DMS 273 (cell line): ENCODE measurements around the gene LENG9.
A peak's percentile ranks its signal among the peaks of the same experiment; 100 is the strongest.
"Not testable (repeated sequence)": the region's sequence is repeated elsewhere in the genome, so short reads cannot be mapped to it uniquely, and the experiment has no call there.

ENCODE experiments used
- DNase-seq: peaks from one replicate; lab custom pipeline; 2025; ENCODE audit not compliant: unreplicated experiment; lab: John Stamatoyannopoulos, UW

LENG9 gene

DNA sequence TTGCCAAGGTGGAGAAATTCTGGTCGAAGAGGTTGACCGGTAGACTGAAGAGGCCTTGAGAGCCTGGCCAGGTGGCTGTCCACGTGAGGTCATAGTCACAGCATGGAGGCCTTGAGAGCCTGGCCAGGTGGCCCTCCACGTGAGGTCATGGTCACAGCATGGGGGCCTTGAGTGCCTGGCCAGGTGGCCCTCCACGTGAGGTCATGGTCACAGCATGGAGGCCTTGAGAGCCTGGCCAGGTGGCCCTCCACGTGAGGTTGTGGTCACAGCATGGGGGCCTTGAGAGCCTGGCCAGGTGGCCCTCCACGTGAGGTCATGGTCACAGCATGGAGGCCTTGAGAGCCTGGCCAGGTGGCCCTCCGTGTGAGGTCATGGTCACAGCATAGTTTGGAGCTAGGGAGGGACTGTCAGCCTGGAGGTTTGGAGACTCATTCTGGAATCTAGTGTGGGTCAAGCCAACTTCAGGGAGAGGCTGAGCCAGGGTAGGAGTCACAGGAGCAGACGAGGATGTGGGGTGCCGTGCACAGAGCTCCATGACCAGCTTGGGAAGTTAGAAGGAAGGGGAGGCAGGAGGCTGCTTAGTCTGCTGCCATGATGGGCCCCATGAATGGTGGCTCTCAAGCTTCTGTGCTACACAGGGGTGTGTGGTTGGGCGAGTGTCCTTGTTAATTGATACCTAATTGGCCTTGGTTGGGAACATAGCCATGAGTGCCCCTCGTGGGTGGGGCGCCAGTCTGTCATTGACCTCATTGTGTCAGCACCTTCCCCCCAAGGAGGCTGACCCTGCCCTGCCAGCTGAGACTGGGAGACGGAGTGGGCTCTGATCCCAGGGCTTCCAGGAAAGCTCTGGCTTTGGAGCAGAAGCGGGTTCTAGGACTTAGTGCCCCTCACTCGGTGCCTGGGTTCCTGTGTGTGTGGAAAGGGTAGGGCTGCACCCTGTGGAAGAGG lies 4.0 kb downstream of the LENG9 start:
- DNase-seq = no peak

DNA sequence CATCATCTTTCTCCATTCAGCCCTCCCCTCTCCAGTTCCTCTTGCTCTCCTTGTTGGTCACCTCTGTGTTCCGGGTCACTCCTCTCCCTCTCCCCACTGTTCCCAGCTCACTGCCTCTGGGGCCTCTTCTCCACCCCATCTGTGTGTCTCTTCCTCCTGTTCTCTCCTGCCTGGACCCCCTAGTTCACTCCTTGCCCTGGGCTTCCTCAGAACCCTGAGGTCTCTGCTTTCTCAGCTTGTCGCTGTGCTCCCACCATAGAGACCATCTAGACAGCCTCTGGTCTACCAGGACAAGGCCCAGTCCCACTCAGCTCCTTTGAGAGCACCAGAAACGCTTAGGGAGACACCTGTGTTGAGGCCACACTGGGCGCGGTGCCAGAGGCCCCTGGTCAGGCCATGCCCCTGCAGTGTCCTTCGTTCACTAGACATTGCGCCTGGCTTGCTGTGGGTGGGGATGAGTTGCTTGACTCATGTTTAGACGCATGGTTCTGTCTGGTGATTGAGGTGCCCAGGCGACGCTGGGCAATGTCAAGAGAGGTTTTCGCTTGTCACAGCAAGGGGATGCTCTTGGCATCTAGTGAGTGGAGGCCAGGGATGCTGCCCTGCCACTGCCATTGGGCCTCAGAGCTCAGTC lies 4.8 kb downstream of the LENG9 start:
- DNase-seq = no peak

DNA sequence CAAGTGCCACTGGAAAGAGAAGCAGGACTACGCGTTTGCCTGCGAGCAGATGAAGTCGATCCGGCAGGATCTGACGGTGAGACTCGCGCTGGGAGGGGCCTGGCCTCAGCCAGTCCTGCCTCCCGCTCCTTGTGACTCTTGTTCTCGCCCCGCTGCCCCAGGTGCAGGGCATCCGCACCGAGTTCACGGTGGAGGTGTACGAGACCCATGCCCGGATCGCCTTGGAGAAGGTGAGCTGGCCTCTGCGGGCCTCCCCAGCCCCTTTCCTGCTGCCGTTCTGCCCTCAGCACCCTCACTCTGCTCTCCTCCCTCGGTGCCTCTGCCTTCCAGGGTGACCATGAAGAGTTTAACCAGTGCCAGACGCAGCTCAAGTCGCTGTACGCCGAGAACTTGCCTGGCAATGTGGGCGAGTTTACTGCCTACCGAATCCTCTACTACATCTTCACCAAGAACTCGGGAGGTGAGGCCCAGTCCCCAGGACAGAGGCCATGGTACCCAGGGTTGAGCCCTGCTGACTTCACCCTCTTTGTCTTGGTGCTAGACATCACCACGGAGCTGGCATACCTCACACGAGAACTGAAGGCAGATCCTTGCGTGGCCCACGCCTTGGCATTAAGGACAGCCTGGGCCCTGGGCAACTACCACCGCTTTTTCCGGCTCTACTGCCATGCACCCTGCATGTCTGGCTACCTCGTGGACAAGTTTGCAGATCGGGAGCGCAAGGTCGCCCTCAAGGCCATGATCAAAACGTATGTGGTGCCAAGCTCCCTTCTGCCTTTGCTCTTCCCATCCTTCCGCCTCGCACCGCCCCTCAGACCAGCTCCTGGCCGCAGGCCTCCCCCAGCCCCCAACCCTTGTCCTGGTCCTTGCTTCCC lies 5.6 kb downstream of the LENG9 start:
- no peak for DNase-seq

GRCh38 chr19:54456423-54457373 lies 6.9 kb downstream of the LENG9 start:
- DNase-seq = no peak

GRCh38 chr19:54455786-54456422 lies 7.7 kb downstream of the LENG9 start:
- DNase-seq = no peak

GRCh38 chr19:54454781-54455675 lies 8.6 kb downstream of the LENG9 start:
- no peak for DNase-seq

DNA sequence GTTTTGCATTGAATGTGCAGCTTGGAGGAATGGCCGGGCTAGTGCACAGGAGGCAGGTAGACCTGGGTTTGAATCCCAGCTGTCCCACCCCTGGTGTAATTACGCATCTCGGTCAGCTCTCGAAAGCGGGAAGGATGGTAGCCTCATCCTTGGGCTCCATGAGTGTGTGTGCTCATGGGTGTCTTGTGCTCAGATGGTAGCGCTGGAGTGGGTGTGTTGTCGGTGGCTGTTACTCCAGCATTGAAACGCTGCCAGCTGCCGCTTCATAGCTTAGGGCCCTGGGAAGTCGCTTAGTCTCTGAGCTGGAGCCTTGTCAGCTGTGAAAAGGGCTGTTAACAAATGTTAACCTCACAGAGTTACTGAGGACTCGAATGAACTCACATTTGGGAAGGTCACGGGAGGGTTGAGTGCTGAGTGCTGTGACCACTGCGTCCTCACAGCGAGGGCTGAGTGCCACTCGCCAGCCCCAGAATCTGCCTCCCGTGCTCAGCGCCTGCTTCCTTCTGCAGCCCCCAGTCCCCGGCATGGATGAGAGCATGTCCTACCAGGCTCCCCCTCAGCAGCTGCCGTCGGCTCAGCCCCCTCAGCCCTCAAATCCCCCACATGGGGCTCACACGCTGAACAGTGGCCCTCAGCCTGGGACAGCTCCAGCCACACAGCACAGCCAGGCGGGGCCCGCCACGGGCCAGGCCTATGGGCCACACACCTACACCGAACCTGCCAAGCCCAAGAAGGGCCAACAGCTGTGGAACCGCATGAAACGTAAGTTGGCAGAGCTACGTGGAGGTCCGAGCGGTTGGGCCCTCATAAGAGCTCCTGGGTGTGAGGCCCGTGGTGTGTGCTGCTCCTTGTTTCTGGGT lies 9.4 kb downstream of the LENG9 start:
- DNase-seq = no peak

- DNase-seq = no peak
Observed at GRCh38 chr19:54452626-54453025, 11.0 kb downstream of the LENG9 start.

DNA sequence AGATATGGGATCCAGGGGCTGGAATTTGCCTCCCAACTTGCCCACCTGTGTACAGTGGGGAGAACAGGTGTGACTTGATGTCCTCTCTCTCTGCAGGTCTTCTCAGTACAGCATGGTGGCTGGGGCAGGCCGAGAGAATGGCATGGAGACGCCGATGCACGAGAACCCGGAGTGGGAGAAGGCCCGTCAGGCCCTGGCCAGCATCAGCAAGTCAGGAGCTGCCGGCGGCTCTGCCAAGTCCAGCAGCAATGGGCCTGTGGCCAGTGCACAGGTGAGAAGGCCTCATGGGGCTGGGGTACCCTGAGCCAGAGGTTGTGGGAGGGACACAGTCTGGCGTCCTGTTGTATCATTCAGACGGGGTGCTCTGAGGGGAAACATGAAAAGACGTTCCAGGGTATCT lies 11.6 kb downstream of the LENG9 start:
- no peak for DNase-seq

- no peak for DNase-seq
Observed at GRCh38 chr19:54451331-54451871, 12.2 kb downstream of the LENG9 start.

GRCh38 chr19:54449701-54450069 lies 13.9 kb downstream of the LENG9 start:
- peak; percentile 64 for DNase-seq

GRCh38 chr19:54448774-54449700 lies 14.5 kb downstream of the LENG9 start, which contains the start of gene LENG8:
TSS of gene LENG8 (plus strand) at chr19:54449199. CDS start at chr19:54451345, 2,146 bp downstream.
- peak; percentile 98 for DNase-seq

DNA sequence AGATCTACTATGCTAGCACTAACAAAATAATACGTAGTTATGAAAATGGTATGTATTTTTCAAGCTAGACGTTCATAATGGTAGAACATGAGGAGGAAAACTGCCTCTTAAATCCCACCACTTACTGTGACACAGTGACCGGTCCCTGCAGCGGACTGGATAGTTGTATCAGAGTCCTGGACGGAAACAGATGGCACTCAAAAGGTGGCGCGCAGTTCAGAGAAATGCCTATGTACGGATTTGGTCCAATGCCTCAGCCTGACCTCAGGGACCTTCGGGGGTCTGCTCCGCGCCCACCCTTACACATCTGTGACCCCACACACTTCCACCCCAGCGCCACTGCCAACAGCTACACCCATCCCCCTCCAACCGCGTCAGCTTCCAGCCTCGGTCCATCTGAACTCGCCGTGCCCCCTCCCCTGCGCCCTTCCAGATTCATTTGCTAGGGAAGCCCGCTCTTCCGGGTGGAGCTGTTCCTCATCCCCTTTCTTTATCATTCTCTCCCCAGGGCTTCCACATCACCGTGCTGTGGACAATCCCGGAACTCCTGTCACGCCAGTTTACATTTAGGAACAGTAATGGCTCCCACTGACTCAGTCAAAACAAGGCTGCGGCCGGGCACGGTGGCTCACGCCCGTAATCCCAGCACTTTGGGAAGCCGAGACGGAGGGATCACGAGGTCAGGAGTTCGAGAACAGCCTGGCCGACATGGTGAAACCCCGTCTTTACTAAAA lies 15.4 kb downstream of the LENG9 start:
- peak; percentile 84 for DNase-seq

GRCh38 chr19:54446349-54446748 lies 17.2 kb downstream of the LENG9 start:
- DNase-seq = not testable (repeated sequence)

DNA sequence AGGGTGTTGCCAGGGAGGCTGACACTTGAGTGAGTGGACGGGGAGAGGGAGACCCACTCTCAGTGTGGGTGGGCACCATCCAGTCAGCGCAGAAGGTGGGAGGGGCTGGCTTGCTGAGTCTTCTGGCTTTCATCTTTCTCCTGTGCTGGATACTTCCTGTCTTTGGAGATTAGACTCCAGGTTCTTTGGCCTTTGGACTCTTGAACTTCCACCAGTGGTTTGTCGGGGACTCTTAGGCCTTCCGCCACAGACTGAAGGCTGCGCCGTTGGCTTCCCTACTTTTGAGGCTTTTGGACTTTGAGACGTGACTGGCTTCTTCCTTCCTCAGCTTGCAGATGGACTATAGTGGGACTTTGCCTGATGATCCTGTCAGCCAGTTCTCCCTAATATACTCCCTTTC lies 18.8 kb downstream of the LENG9 start:
- no peak for DNase-seq

DNA sequence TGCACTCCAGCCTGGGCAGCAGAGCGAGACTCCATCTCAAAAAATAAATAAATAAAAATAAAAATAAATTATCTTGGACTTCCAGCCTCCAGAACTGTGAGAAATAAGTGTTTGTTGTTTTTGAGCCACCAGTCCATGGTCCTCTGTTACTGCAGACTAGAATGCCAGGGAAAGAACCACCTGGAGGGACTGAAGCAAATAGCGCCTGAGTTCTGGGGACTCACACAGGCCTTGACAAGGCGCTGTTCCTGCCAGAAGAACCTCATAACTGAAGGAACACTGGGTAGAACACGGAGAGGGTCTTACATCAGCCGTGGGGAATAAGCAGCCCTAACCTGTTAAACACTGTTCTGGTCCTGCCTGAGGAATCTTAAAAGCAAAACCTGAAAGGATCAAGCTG lies 22.9 kb downstream of the LENG9 start:
- DNase-seq = no peak
